Karpas-422 (cell line): ENCODE results near the gene SEC24D. TPM values are rescaled to one million over a fixed set of nuclear protein-coding genes. Genes with fewer than 3 reads are reported as not detected.

Source experiments
- DNase-seq: peaks from one replicate; pipeline ENCODE4 v3.0.0-alpha.2; 2015
- H2AFZ ChIP-seq: fragments of 200-600 bp; sonication (generic); 2 replicates; pipeline ENCODE4 v1.6.1; 2014; ENCODE audit warnings: antibody characterized with exemption, low read length, mixed read lengths
- H3K27ac ChIP-seq: fragments of 200-600 bp; sonication (generic); 2 replicates; pipeline ENCODE4 v1.5.1; 2014; ENCODE audit warnings: mild to moderate bottlenecking, low read length, moderate library complexity
- H3K27me3 ChIP-seq: fragments of 200-600 bp; sonication (generic); 2 replicates; pipeline ENCODE4 v1.6.1; 2014; ENCODE audit warnings: low read length, mixed read lengths
- H3K36me3 ChIP-seq: fragments of 200-600 bp; sonication (generic); 2 replicates; pipeline ENCODE4 v1.6.1; 2014; ENCODE audit warnings: low read length, mixed read lengths; ENCODE audit not compliant: insufficient read depth
- H3K4me1 ChIP-seq: fragments of 200-600 bp; sonication (generic); 2 replicates; pipeline ENCODE4 v1.6.1; 2014; ENCODE audit warnings: mild to moderate bottlenecking, low read length, mixed read lengths
- H3K4me2 ChIP-seq: fragments of 200-600 bp; sonication (generic); 2 replicates; pipeline ENCODE4 v1.6.1; 2014; ENCODE audit warnings: low read length, low read depth, mild to moderate bottlenecking; ENCODE audit not compliant: poor library complexity, severe bottlenecking
- H3K4me3 ChIP-seq: fragments of 200-600 bp; sonication (generic); 2 replicates; pipeline ENCODE4 v1.5.1; 2014; ENCODE audit warnings: mild to moderate bottlenecking, antibody characterized with exemption, low read length, mixed read lengths
- H3K79me2 ChIP-seq: fragments of 200-600 bp; sonication (generic); 2 replicates; pipeline ENCODE4 v1.6.1; 2014; ENCODE audit warnings: mild to moderate bottlenecking, low read length, mixed read lengths
- H3K9ac ChIP-seq: fragments of 200-600 bp; sonication (generic); 2 replicates; pipeline ENCODE4 v1.6.0; 2014; ENCODE audit warnings: low read length
- H3K9me2 ChIP-seq: fragments of 200-600 bp; sonication (generic), shearing (Covaris generic); replicated peaks from 2 replicates; pipeline ENCODE4 v1.6.0; 2014; ENCODE audit warnings: mild to moderate bottlenecking, low read length, moderate library complexity; ENCODE audit not compliant: insufficient read depth
- H3K9me3 ChIP-seq: fragments of 300-700, 200-600 bp; sonication (generic); 2 replicates; pipeline ENCODE4 v1.6.1; 2014; ENCODE audit warnings: low read length, mixed read lengths
- H4K20me1 ChIP-seq: fragments of 200-600 bp; sonication (generic); 2 replicates; pipeline ENCODE4 v1.6.1; 2014; ENCODE audit warnings: mild to moderate bottlenecking, antibody characterized with exemption, low read length, low read depth; ENCODE audit not compliant: insufficient read depth
- total RNA-seq: library from RNA; depleted of rRNA; stranded (reverse); fragments of >200 nt; shearing (Covaris generic); gene quantifications from 2 replicates; pipeline ENCODE4 v1.2.3, GENCODE V29; 2014; ENCODE audit warnings: low replicate concordance

The SEC24D gene
- total RNA-seq, 1 experiment from 2014 or later, result 65.0 TPM

- Histone ChIP-seq H3K9ac (0 out of 2 replicates have a peak overlapping the region, but pooled peaks have one; percentile 8), H3K9me3 (no peaks in the 10 kb centered on the region), H3K36me3 (peaks cover 62% of the 10 kb centered on the region), H3K4me2 (peak overlapping the region; percentile 82), H3K79me2 (peaks cover 70% of the 10 kb centered on the region), H3K27me3 (no peaks in the 10 kb centered on the region), H3K4me1 (peaks cover 77% of the 10 kb centered on the region), H4K20me1 (no peaks in the 10 kb centered on the region), H3K27ac (peak overlapping the region; percentile 97), H3K4me3 (peak overlapping the region; percentile 3; the same call in 1 of the 2 replicates), H2AFZ (no peak overlapping the region), H3K9me2 (no peaks in the 10 kb centered on the region)
- no peak for DNase-seq
Observed at GRCh38 chr4:118754890-118755289, 81.0 kb downstream of the SEC24D start.

DNA sequence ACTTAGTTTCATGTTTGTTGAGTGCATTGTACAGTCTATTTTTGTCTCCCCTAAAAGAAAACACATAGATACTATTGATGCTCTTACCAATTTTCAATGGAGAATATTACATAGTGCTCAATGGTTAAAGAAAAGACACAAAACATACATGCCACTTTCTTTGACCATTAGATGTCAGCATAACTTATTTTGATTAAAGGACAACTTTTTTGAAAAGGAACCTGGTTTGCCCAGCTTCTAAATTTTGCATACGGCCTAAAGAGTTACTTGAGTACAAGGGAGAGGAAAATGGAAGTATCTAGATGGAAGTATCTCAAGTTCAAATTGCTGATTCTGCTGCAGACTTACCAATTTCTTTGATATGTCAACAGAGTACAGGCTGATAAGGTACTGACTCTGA is 82.2 kb downstream of the SEC24D start:
- H3K79me2 ChIP-seq, result peaks cover 68% of the 10 kb centered on the region
- H3K4me2 ChIP-seq, result peak overlapping the region; percentile 82
- no peaks in the 10 kb centered on the region for H3K27me3 ChIP-seq
- H3K4me3 ChIP-seq, result peak overlapping the region; percentile 3; the same call in 1 of the 2 replicates
- DNase-seq, result peak; percentile 74
- no peaks in the 10 kb centered on the region for H3K9me2 ChIP-seq
- no peaks in the 10 kb centered on the region for H4K20me1 ChIP-seq
- peaks cover 73% of the 10 kb centered on the region for H3K4me1 ChIP-seq
- H3K27ac ChIP-seq, result peak overlapping the region; percentile 97
- peaks cover 69% of the 10 kb centered on the region for H3K36me3 ChIP-seq
- no peak overlapping the region for H2AFZ ChIP-seq
- peak overlapping the region; percentile 8; the same call in 1 of the 2 replicates for H3K9ac ChIP-seq
- no peaks in the 10 kb centered on the region for H3K9me3 ChIP-seq

GRCh38 chr4:118753096-118753495 is 82.8 kb downstream of the SEC24D start:
- Histone ChIP-seq H3K27me3 (no peaks in the 10 kb centered on the region), H3K9ac (no peak overlapping the region), H3K4me2 (no peak overlapping the region), H2AFZ (no peak overlapping the region), H3K4me1 (peaks cover 73% of the 10 kb centered on the region), H4K20me1 (no peaks in the 10 kb centered on the region), H3K9me3 (no peaks in the 10 kb centered on the region), H3K79me2 (peaks cover 68% of the 10 kb centered on the region), H3K36me3 (peaks cover 73% of the 10 kb centered on the region), H3K9me2 (no peaks in the 10 kb centered on the region), H3K27ac (peak overlapping the region; percentile 97), H3K4me3 (no peak overlapping the region)
- no peak for DNase-seq

DNA sequence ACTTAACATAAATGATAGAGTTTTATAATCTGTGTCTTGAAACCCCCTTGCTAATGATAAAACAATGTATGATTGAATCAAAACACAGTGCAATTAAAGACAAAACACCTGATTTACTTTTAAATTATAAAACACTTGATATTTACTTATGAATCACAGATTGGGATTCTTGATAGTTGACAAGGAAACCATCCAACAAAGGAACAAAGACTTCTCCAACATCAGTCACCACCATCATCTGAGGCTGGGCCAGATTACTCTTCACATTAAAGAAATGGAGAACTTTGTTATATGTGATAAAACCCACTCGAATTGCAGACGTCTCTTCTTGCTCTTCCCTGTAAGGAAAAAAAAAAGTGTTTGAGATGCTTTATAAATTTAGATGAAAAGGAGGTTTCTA is 83.4 kb downstream of the SEC24D start:
- peak overlapping the region; percentile 97 for H3K27ac ChIP-seq

DNA sequence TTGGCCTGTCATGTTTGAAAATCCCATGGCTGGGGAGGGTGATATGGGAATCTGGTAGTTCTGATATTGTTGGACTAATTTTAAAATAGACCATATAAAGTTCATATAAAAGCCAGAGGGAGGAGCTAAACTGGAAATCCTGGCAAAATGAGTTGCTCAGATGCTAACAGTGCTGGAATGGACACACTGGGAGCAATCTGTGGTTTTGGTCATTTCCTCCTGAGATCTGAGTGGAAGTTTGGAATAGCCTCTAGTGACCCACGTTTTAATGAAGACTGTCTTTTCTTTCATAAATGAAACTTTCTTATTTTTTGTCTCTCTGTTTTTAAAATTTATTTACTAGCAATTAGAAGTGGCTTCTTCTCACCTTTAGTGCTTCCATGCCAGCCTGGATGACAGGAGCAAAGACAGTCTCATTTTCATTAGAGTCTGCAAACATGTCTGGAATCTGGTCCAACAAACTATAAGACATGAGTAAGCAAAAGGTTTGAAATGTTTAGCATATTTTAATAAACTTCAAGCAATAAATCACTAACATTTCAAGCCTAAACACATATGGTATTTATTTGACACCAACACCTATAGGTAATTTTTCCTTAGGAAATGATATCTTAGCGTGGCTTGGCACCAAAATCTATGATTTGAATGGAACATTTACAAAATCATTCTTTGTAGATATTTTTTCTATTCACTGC is 84.2 kb downstream of the SEC24D start:
- H3K79me2 ChIP-seq, result peaks cover 57% of the 10 kb centered on the region
- no peaks in the 10 kb centered on the region for H3K9me3 ChIP-seq
- peaks cover 65% of the 10 kb centered on the region for H3K36me3 ChIP-seq
- H3K4me2 ChIP-seq, result no peak overlapping the region
- no peak overlapping the region for H3K27ac ChIP-seq
- H3K4me1 ChIP-seq, result peaks cover 73% of the 10 kb centered on the region
- DNase-seq, result no peak
- no peak overlapping the region for H3K4me3 ChIP-seq
- no peaks in the 10 kb centered on the region for H3K27me3 ChIP-seq
- no peaks in the 10 kb centered on the region for H3K9me2 ChIP-seq
- no peak overlapping the region for H2AFZ ChIP-seq
- no peaks in the 10 kb centered on the region for H4K20me1 ChIP-seq
- H3K9ac ChIP-seq, result no peak overlapping the region

More for the DNA sequence above, 83.4 kb downstream of the SEC24D start:
- Histone ChIP-seq H3K4me1 (peaks cover 73% of the 10 kb centered on the region), H3K4me2 (no peak overlapping the region), H3K79me2 (peaks cover 63% of the 10 kb centered on the region), H3K27me3 (no peaks in the 10 kb centered on the region), H3K4me3 (no peak overlapping the region), H3K9me3 (no peaks in the 10 kb centered on the region), H3K9me2 (no peaks in the 10 kb centered on the region), H3K36me3 (peaks cover 72% of the 10 kb centered on the region), H4K20me1 (no peaks in the 10 kb centered on the region), H2AFZ (no peak overlapping the region), H3K9ac (no peak overlapping the region)
- DNase-seq, result no peak

DNA sequence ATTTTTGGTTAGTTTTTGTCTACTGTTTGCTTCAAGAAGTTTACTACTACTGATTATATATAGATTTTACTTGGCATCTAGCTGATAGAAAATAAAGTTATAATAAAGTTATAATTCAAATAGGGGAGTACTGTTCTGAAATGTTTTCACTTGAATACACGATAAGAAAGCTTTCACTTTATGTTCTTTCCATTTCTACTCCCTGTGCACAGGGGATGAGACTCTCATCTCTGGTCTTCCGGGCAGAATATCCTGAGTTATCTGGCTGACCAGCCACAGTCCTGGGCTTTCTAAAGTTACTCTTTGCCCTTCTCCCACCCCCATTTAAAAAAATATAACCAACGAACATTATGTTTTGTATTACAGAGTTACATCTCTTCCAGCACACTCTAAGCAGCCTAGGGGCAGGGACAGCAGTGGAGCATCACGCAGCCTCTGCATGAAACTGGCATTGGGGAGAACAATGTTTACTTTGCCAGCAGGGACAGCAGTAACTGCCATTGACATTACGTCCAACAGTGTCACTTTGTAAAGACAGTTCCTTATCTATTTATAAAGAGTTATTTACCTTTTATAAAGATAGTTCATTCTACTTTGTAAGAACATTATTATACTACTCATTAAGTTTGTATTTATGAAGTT is 86.5 kb downstream of the SEC24D start:
- no peak for DNase-seq
- Histone ChIP-seq H3K79me2 (peaks cover 34% of the 10 kb centered on the region), H3K36me3 (peaks cover 54% of the 10 kb centered on the region), H3K9me3 (no peaks in the 10 kb centered on the region), H4K20me1 (no peaks in the 10 kb centered on the region), H3K9ac (no peak overlapping the region), H3K9me2 (no peaks in the 10 kb centered on the region), H3K4me3 (no peak overlapping the region), H3K27ac (peak overlapping the region; percentile 89; the same call in 1 of the 2 replicates), H3K27me3 (no peaks in the 10 kb centered on the region), H3K4me1 (peaks cover 64% of the 10 kb centered on the region), H3K4me2 (no peak overlapping the region), H2AFZ (no peak overlapping the region)

GRCh38 chr4:118746251-118746919 is 89.5 kb downstream of the SEC24D start:
- no peak overlapping the region for H2AFZ ChIP-seq
- DNase-seq, result peak; percentile 78
- no peaks in the 10 kb centered on the region for H3K27me3 ChIP-seq
- H3K4me2 ChIP-seq, result peak overlapping the region; percentile 64
- H3K9me3 ChIP-seq, result no peaks in the 10 kb centered on the region
- H3K4me3 ChIP-seq, result peak overlapping the region; percentile 36
- peaks cover 42% of the 10 kb centered on the region for H3K36me3 ChIP-seq
- H3K9ac ChIP-seq, result peak overlapping the region; percentile 55
- peaks cover 69% of the 10 kb centered on the region for H3K4me1 ChIP-seq
- peak overlapping the region; percentile 89 for H3K27ac ChIP-seq
- no peaks in the 10 kb centered on the region for H3K9me2 ChIP-seq
- no peaks in the 10 kb centered on the region for H4K20me1 ChIP-seq
- H3K79me2 ChIP-seq, result peaks cover 16% of the 10 kb centered on the region

GRCh38 chr4:118745357-118745756 is 90.6 kb downstream of the SEC24D start:
- Histone ChIP-seq H3K9me3 (no peaks in the 10 kb centered on the region), H2AFZ (no peak overlapping the region), H3K36me3 (peaks cover 40% of the 10 kb centered on the region), H3K79me2 (peaks cover 14% of the 10 kb centered on the region), H3K4me1 (peaks cover 71% of the 10 kb centered on the region), H4K20me1 (no peaks in the 10 kb centered on the region), H3K27ac (peak overlapping the region; percentile 89), H3K4me3 (no peak overlapping the region), H3K9ac (no peak overlapping the region), H3K4me2 (no peak overlapping the region), H3K27me3 (no peaks in the 10 kb centered on the region), H3K9me2 (no peaks in the 10 kb centered on the region)
- no peak for DNase-seq
